HUDEP-2 (cell line): ENCODE data around the gene GPR26.

Source experiments
- DNase-seq, 76 experiments: peaks; one replicate each; lab custom pipeline; 2025; ENCODE audit not compliant: unreplicated experiment in 76 of 76; lab: John Stamatoyannopoulos, UW

Gene GPR26

GRCh38 chr10:123645016-123645415 is 21.1 kb upstream of the GPR26 start:
- DNase-seq = no peak

GRCh38 chr10:123645615-123646014 is 20.5 kb upstream of the GPR26 start:
- DNase-seq = no peak

GRCh38 chr10:123648595-123648994 is 17.6 kb upstream of the GPR26 start:
- DNase-seq = no peak

- no peak for DNase-seq
Observed at GRCh38 chr10:123649676-123650075, 16.5 kb upstream of the GPR26 start.

- no peak for DNase-seq
Observed at GRCh38 chr10:123651421-123652047, 14.6 kb upstream of the GPR26 start.

GRCh38 chr10:123655751-123656150 is 10.4 kb upstream of the GPR26 start:
- DNase-seq = no peak

GRCh38 chr10:123663522-123663921 is 2.6 kb upstream of the GPR26 start:
- DNase-seq = no peak

GRCh38 chr10:123665491-123666286 is 466 bp upstream of the GPR26 start:
- DNase-seq = no peak

- no peak for DNase-seq
Observed at GRCh38 chr10:123669886-123670285, 3.7 kb downstream of the GPR26 start.

- no peak for DNase-seq
Observed at GRCh38 chr10:123673198-123673597, 7.0 kb downstream of the GPR26 start.

- DNase-seq = no peak
Observed at GRCh38 chr10:123674741-123675140, 8.6 kb downstream of the GPR26 start.

- no peak for DNase-seq
Observed at GRCh38 chr10:123675811-123676210, 9.7 kb downstream of the GPR26 start.

GRCh38 chr10:123677556-123677955 is 11.4 kb downstream of the GPR26 start:
- DNase-seq = no peak

GRCh38 chr10:123678376-123678775 is 12.2 kb downstream of the GPR26 start:
- DNase-seq = no peak

- DNase-seq = no peak
Observed at GRCh38 chr10:123681285-123681684, 15.1 kb downstream of the GPR26 start.

GRCh38 chr10:123682477-123682876 is 16.3 kb downstream of the GPR26 start:
- no peak for DNase-seq

GRCh38 chr10:123683459-123683858 is 17.3 kb downstream of the GPR26 start:
- no peak for DNase-seq

GRCh38 chr10:123683865-123684264 is 17.7 kb downstream of the GPR26 start:
- DNase-seq = no peak

- DNase-seq = no peak
Observed at GRCh38 chr10:123685260-123685659, 19.1 kb downstream of the GPR26 start.

GRCh38 chr10:123687758-123688157 is 21.6 kb downstream of the GPR26 start:
- no peak for DNase-seq

- DNase-seq = no peak
Observed at GRCh38 chr10:123689880-123690279, 23.7 kb downstream of the GPR26 start.

GRCh38 chr10:123703195-123703790 is 37.1 kb downstream of the GPR26 start:
- DNase-seq = no peak
